B cell (primary cell): Measurements from ENCODE around the gene MAD1L1. TPM values are rescaled to one million over a fixed set of nuclear protein-coding genes. Genes with fewer than 3 reads are reported as not detected.

Experiments used
- ATAC-seq: fragments of 200-7000 bp; cut with Tn5 transposase; one replicate; pipeline ENCODE4 v1.10.0; 2021; ENCODE audit warnings: low read depth, mild to moderate bottlenecking, moderate number of reproducible peaks, moderate library complexity
- CTCF ChIA-PET: fragments of 350-600 bp; sonication (Branson Sonifier 250); formaldehyde crosslinking; loops from one replicate; lab custom pipeline; 2021; ENCODE audit warnings: antibody characterized with exemption, inconsistent platforms; lab: Charles Lee
- POLR2A ChIA-PET: fragments of 350-600 bp; sonication (Branson Sonifier 250); formaldehyde crosslinking; loops from one replicate; lab custom pipeline; 2021; ENCODE audit warnings: antibody characterized with exemption; lab: Charles Lee
- DNase-seq: peaks from one replicate; pipeline ENCODE4 v3.0.0; 2013
- H2AFZ ChIP-seq: 2 replicates; pipeline ENCODE4 v1.6.1; 2012; ENCODE audit warnings: mild to moderate bottlenecking, low read depth, low read length; ENCODE audit not compliant: insufficient read depth, poor library complexity, severe bottlenecking
- H3K27ac ChIP-seq, 2 donors: 1 replicate in 1 of 2; 2 replicates in 1 of 2; pipeline ENCODE4 v1.5.1; 2012 to 2013; ENCODE audit warnings: low read length in 2 of 2, mild to moderate bottlenecking in 2 of 2, moderate library complexity in 1 of 2
- H3K27me3 ChIP-seq, 4 experiments: fragments of 200-600 bp in 1 of 4; sonication (generic) in 1 of 4; replicated peaks in 1 of 4; 1 replicate in 2 of 4; 2 replicates in 2 of 4; pipeline versions ENCODE4 v1.6.1 to v1.7.0; 2013 to 2016; ENCODE audit warnings: low read length in 3 of 4, mild to moderate bottlenecking in 2 of 4, mixed read lengths in 1 of 4, moderate library complexity in 1 of 4; ENCODE audit not compliant: insufficient read depth in 4 of 4, control insufficient read depth in 3 of 4; ENCODE audit errors: control extremely low read depth in 1 of 4
- H3K36me3 ChIP-seq, 2 experiments: replicated peaks in 1 of 2; 1 replicate in 1 of 2; 2 replicates in 1 of 2; pipeline versions ENCODE4 v1.6.1 to v1.7.1; 2013; ENCODE audit warnings: low read length in 1 of 2; ENCODE audit not compliant: insufficient read depth in 2 of 2, control insufficient read depth in 1 of 2; ENCODE audit errors: control extremely low read depth in 1 of 2, extremely low read depth in 1 of 2
- H3K4me1 ChIP-seq, 2 donors: fragments of 200-600 bp in 1 of 2; sonication (generic) in 1 of 2; 1 replicate in 1 of 2; 2 replicates in 1 of 2; pipeline versions ENCODE4 v1.5.1 to v1.6.1; 2013 to 2017; ENCODE audit warnings: low read length in 2 of 2; ENCODE audit not compliant: control insufficient read depth in 2 of 2, insufficient read depth in 2 of 2
- H3K4me2 ChIP-seq: replicated peaks from 2 replicates; pipeline ENCODE3; 2012; ENCODE audit warnings: mild to moderate bottlenecking, low read depth, low read length; ENCODE audit not compliant: poor library complexity, severe bottlenecking
- H3K4me3 ChIP-seq, 5 experiments: fragments of 200-600 bp in 1 of 5; sonication (generic) in 1 of 5; 1 replicate in 3 of 5; 2 replicates in 2 of 5; pipeline versions ENCODE4 v1.5.1 to v1.7.0; 2011 to 2016; ENCODE audit warnings: low read length in 4 of 5, mild to moderate bottlenecking in 4 of 5, low read depth in 2 of 5, control low read depth in 1 of 5, moderate library complexity in 1 of 5; ENCODE audit not compliant: insufficient read depth in 1 of 5; ENCODE audit errors: control extremely low read depth in 1 of 5, extremely low read depth in 1 of 5
- H3K79me2 ChIP-seq: fragments of 200-600 bp; sonication (generic); one replicate; pipeline ENCODE4 v1.6.0; 2016; ENCODE audit warnings: low read length; ENCODE audit not compliant: control insufficient read depth, insufficient read depth
- H3K9ac ChIP-seq: fragments of 200-600 bp; sonication (generic); 2 replicates; pipeline ENCODE4 v1.6.1; 2017; ENCODE audit warnings: mild to moderate bottlenecking, low read length, moderate library complexity
- H3K9me3 ChIP-seq, 3 donors: one replicate each; pipeline versions ENCODE4 v1.6.1 to v1.7.1; 2013; ENCODE audit warnings: low read length in 2 of 3; ENCODE audit not compliant: control insufficient read depth in 2 of 3, insufficient read depth in 1 of 3; ENCODE audit errors: control extremely low read depth in 1 of 3
- H4K20me1 ChIP-seq: 2 replicates; pipeline ENCODE4 v1.6.0; 2012; ENCODE audit warnings: mild to moderate bottlenecking, low read length; ENCODE audit not compliant: insufficient read depth, control insufficient read depth, poor library complexity, severe bottlenecking
- H3K27ac Mint-ChIP-seq: one replicate; pipeline ENCODE4 v1.8.0; 2021; ENCODE audit warnings: mixed read lengths
- H3K27me3 Mint-ChIP-seq: one replicate; pipeline ENCODE4 v1.8.0; 2021; ENCODE audit warnings: mixed read lengths
- H3K4me1 Mint-ChIP-seq: one replicate; pipeline ENCODE4 v1.8.0; 2021; ENCODE audit warnings: mixed read lengths
- H3K4me3 Mint-ChIP-seq: one replicate; pipeline ENCODE4 v1.8.0; 2021; ENCODE audit warnings: mixed read lengths
- H3K9me3 Mint-ChIP-seq: one replicate; pipeline ENCODE4 v1.8.0; 2022; ENCODE audit warnings: mixed read lengths; ENCODE audit not compliant: insufficient read depth
- EZH2 ChIP-seq: IDR thresholded peaks from 2 replicates; pipeline ENCODE4 v1.6.1; 2012; ENCODE audit warnings: borderline replicate concordance, low read depth, mild to moderate bottlenecking, moderate library complexity, low read length; ENCODE audit not compliant: insufficient read depth, poor library complexity, severe bottlenecking
- WGBS: methylation state at CpG from one replicate; pipeline ENCODE4 v1.1.5; 2013; ENCODE audit warnings: missing lambda C conversion rate; ENCODE audit not compliant: insufficient coverage; 5-methylcytosine and 5-hydroxymethylcytosine counted together
- intact Hi-C: fragments of 100-400 bp; cut with micrococcal nuclease; formaldehyde crosslinking; loops from one replicate; pipeline ENCODE4 v1.10.0; 2022
- polyA plus RNA-seq: library from polyadenylated mRNA; depleted of rRNA; stranded (reverse); fragments of >200 nt; gene quantifications from 2 replicates; pipeline ENCODE4 v1.2.3, GENCODE V29; 2012
- total RNA-seq, 2 donors: library from RNA; stranded (reverse); fragments of 120-200 nt in 1 of 2; gene quantifications; 1 replicate in 1 of 2; 2 replicates in 1 of 2; pipeline versions ENCODE4 v1.2.3 to v1.2.4, GENCODE V29; 2013 to 2022
- TF ChIP-seq, protein P1 (sequence below): fragments of 200-600 bp; IDR thresholded peaks from one replicate; pipeline ENCODE4 v1.8.0; 2022; ENCODE audit warnings: antibody characterized with exemption, mild to moderate bottlenecking

The MAD1L1 gene
- total and polyA plus RNA-seq, 2 donors (not counting 1 experiment from before 2014, with no cell fraction given) = 86.7 to 110 TPM

DNA sequence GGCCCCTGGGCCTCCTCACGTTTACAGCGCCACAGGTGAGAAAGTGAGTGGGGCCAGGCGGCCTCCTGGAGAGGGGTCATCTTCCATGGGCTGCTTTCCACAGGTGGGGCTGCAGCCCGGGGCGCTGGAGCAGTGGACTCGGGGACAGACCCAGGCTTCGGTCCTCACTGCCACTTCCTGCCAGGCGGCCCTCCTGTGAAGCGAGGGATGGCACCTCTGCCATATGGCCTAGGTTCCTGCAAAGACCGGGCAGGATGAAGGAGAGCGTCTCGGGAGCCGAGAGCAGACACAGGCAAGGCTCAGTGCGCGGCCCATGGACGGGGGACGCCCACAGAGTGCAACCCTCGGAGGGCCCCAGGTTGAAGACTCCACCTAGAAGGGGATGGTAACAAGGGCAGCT, 106.8 kb downstream of the MAD1L1 start:
- Histone ChIP-seq H4K20me1 (no peaks in the 10 kb centered on the region), H3K4me3 (no peak overlapping the region), H3K4me2 (no peak overlapping the region), H3K4me1 (no peaks in the 10 kb centered on the region), H3K27ac (no peak overlapping the region), H3K9ac (no peak overlapping the region), H3K79me2 (no peaks in the 10 kb centered on the region), H3K36me3 (peaks cover 0 to 5% of the 10 kb centered on the region in 2 experiments), H2AFZ (no peak overlapping the region), H3K9me3 (no peaks in the 10 kb centered on the region), H3K27me3 (no peaks in the 10 kb centered on the region)
- CTCF ChIA-PET = interaction anchor here (1.6 kb wide), 1 partner anchor 85 kb away, joined by 4 read pairs; no protein-coding TSS in a partner anchor
- no peaks in the 10 kb centered on the region for H3K27me3 Mint-ChIP-seq
- 97% methylated on average over 18 of the region's 18 CpGs for WGBS
- DNase-seq (no peak), ATAC-seq (no peak)
- POLR2A ChIA-PET = no interaction called here
- no peaks in the 10 kb centered on the region for H3K4me1 Mint-ChIP-seq
- intact Hi-C loops = no loop called here
- H3K27ac Mint-ChIP-seq = no peak overlapping the region
- no peaks in the 10 kb centered on the region for H3K9me3 Mint-ChIP-seq
- TF ChIP-seq EZH2 = no peak
- TF ChIP-seq, protein P1, sequence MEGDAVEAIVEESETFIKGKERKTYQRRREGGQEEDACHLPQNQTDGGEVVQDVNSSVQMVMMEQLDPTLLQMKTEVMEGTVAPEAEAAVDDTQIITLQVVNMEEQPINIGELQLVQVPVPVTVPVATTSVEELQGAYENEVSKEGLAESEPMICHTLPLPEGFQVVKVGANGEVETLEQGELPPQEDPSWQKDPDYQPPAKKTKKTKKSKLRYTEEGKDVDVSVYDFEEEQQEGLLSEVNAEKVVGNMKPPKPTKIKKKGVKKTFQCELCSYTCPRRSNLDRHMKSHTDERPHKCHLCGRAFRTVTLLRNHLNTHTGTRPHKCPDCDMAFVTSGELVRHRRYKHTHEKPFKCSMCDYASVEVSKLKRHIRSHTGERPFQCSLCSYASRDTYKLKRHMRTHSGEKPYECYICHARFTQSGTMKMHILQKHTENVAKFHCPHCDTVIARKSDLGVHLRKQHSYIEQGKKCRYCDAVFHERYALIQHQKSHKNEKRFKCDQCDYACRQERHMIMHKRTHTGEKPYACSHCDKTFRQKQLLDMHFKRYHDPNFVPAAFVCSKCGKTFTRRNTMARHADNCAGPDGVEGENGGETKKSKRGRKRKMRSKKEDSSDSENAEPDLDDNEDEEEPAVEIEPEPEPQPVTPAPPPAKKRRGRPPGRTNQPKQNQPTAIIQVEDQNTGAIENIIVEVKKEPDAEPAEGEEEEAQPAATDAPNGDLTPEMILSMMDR = no peak
- no peak overlapping the region for H3K4me3 Mint-ChIP-seq

DNA sequence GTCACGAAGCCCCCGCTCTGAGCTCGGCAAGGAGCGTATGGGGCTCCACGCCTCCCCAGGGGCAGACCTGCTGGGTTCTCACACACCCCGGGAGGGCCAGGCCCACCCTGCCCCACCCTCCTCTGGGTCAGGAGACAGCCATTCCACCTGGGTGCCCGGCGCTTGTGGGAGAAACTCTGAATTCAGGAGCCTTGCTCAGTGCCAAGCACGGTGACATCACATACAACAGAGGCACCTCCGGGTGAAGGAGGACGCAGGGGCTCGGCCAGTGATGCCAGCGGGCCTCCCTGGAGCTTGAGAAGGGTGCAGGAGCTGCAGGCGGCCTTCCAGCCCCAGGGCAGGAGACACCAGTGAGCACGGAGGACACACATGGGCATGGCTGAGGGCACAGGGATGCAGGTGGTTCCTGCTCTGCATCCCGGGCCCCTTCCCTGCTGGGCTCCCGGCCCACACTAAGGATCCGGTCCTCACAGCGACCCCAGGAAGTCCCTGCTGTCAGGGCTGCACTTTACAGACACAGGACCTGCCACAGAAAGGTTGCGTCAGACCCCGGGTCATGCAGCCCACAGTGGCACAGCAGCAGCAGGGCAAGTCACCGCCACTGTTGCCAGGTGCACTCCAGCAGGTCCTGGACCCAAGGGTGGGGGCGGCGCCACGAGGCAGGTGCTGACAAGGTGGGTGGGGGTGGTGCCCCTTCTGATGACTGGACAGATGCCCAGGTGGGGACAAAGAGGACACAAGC, 108.0 kb downstream of the MAD1L1 start:
- H3K27ac Mint-ChIP-seq = no peak overlapping the region
- Histone ChIP-seq H3K36me3 (peaks cover 0 to 5% of the 10 kb centered on the region in 2 experiments), H3K27ac (no peak overlapping the region), H4K20me1 (no peaks in the 10 kb centered on the region), H3K4me1 (peaks cover 6 to 7% of the 10 kb centered on the region in 2 donors), H2AFZ (no peak overlapping the region), H3K79me2 (no peaks in the 10 kb centered on the region), H3K9ac (no peak overlapping the region), H3K9me3 (no peaks in the 10 kb centered on the region), H3K4me3 (no peak overlapping the region), H3K4me2 (no peak overlapping the region), H3K27me3 (no peaks in the 10 kb centered on the region)
- POLR2A ChIA-PET = no interaction called here
- no peak for DNase-seq
- H3K9me3 Mint-ChIP-seq = no peaks in the 10 kb centered on the region
- no peak for ATAC-seq
- intact Hi-C loops = no loop called here
- 98% methylated on average over 21 of the region's 25 CpGs for WGBS
- H3K4me3 Mint-ChIP-seq = no peak overlapping the region
- CTCF ChIA-PET = interaction anchor here (1.6 kb wide), 1 partner anchor 83 kb away, joined by 4 read pairs; no protein-coding TSS in a partner anchor
- TF ChIP-seq, protein P1 = no peak
- no peak for TF ChIP-seq EZH2
- H3K4me1 Mint-ChIP-seq = peaks cover 7% of the 10 kb centered on the region
- H3K27me3 Mint-ChIP-seq = no peaks in the 10 kb centered on the region
